ENCODE data around the gene PLEKHA7. TPM values are rescaled to one million over a fixed set of nuclear protein-coding genes. Genes with fewer than 3 reads are reported as not detected.
A peak's percentile ranks its signal among the peaks of the same experiment; 100 is the strongest.

The PLEKHA7 gene
- total RNA-seq, 1 experiment from 2014 or later: 18.4 TPM

DNA sequence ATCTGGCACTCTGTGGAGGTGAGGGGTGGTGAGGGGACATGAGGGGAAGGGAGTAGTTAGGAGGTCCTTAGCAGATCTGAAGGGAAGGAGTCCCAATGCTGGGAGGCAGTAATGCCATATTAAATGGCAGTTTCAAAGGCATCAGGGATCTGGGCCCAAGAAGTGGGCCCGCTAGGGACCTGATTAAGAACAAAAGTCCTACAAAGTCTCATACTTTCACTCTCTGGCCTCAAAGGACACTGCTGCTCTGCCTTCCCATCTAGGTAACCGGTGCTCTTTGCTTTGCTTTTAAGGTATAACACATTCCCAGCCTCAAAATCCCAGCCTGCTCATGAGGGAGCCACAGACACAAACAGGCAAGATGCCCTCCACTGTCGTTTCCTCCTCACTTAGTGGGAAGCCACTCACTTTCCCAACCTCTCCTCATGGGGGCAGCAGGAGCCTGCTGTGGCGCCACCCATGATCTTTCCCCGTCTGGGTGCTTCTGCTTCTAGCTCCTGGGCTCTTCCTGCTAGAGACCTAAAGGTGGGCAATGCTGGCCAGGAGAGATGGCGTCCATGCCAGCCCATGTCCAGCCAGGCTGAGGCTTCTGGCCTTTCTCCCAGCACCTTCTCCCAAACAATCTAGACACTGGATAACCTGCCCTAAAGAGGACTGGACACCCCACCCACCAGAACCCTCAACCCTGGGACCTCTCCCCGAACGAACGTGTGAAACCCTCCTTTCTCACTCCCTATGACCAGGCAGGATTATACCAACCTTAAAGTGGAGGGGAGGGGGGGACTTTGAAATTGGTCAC is 68.3 kb downstream of the PLEKHA7 start:
- TF ChIP-seq EZH2phosphoT487 (IDR thresholded peaks at IDR 0.05; ENCODE audit: borderline replicate concordance, low read length): no peak
- TF ChIP-seq EZH2 (IDR thresholded peaks at IDR 0.05; ENCODE audit: low read length, unreplicated experiment): no peak
- TF ChIP-seq, protein P1, sequence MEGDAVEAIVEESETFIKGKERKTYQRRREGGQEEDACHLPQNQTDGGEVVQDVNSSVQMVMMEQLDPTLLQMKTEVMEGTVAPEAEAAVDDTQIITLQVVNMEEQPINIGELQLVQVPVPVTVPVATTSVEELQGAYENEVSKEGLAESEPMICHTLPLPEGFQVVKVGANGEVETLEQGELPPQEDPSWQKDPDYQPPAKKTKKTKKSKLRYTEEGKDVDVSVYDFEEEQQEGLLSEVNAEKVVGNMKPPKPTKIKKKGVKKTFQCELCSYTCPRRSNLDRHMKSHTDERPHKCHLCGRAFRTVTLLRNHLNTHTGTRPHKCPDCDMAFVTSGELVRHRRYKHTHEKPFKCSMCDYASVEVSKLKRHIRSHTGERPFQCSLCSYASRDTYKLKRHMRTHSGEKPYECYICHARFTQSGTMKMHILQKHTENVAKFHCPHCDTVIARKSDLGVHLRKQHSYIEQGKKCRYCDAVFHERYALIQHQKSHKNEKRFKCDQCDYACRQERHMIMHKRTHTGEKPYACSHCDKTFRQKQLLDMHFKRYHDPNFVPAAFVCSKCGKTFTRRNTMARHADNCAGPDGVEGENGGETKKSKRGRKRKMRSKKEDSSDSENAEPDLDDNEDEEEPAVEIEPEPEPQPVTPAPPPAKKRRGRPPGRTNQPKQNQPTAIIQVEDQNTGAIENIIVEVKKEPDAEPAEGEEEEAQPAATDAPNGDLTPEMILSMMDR (conservative IDR thresholded peaks at IDR 0.05; ENCODE audit: low read depth, low read length): peak; percentile 88
- no peaks in the 10 kb centered on the region for H3K36me3 ChIP-seq (ENCODE audit: low read depth, low read length)
- H3K9ac ChIP-seq (ENCODE audit: low read length): no peak overlapping the region
- DNase-seq: peak; percentile 78
- POLR2A ChIA-PET (ENCODE audit: unreplicated experiment): no interaction called here
- peak; percentile 99 for ATAC-seq
- H3K27me3 ChIP-seq (ENCODE audit: low read length): no peaks in the 10 kb centered on the region
- H3K79me2 ChIP-seq (ENCODE audit: low read length): no peaks in the 10 kb centered on the region
- no peak overlapping the region for H3K4me2 ChIP-seq (ENCODE audit: low read length)
- no peaks in the 10 kb centered on the region for H3K9me2 ChIP-seq (replicated peaks; ENCODE audit: low read length)
- intact Hi-C loops (cut with micrococcal nuclease): loop anchor here (1.0 to 10.0 kb wide), 3 partner anchors 67 to 259 kb away; partner anchors contain the start of gene PIK3C2A
- BruUV-seq (replicated peaks): no TSS peak
- no peak overlapping the region for H3K4me3 ChIP-seq (ENCODE audit: low read length)
- H3K27ac ChIP-seq (ENCODE audit: low read length): no peak overlapping the region
- H3F3A ChIP-seq (ENCODE audit: low read length, unreplicated experiment): no peaks in the 10 kb centered on the region
- H4K20me1 ChIP-seq (ENCODE audit: low read length): no peaks in the 10 kb centered on the region
- CTCF ChIA-PET: interaction anchor here (0.6 to 2.1 kb wide), 4 partner anchors 115 to 257 kb away, joined by 3 to 14 read pairs (median 4); no protein-coding TSS in a partner anchor
- H3K9me3 ChIP-seq (ENCODE audit: low read length): no peaks in the 10 kb centered on the region
- no peaks in the 10 kb centered on the region for H3K4me1 ChIP-seq (ENCODE audit: insufficient read depth, low read length)
- H2AFZ ChIP-seq (ENCODE audit: low read length): no peak overlapping the region

DNA sequence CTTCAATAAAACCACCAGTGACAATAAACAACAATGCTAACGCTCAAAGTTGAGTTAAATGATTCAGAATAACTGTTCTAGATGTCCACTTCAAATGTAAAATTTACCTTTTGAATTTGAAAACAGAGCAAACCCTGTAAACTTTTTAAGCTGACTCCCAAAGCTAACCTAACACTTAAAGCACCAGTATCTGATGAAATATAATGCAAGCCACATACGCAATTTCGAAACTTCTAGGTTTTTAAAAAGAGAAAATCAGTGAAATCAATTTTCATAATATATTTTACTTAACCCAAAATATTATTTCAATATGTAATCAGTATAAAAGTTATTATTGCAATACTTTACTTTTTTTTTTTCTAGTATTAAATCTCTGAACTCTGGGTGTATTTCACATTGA is 71.3 kb downstream of the PLEKHA7 start:
- no peaks in the 10 kb centered on the region for H4K20me1 ChIP-seq (ENCODE audit: low read length)
- POLR2A ChIA-PET (ENCODE audit: unreplicated experiment): no interaction called here
- intact Hi-C loops (cut with micrococcal nuclease): loop anchor here (10.0 kb wide), 1 partner anchor 262 kb away; the partner anchor contains the start of gene PIK3C2A
- CTCF ChIA-PET: no interaction called here
- H2AFZ ChIP-seq (ENCODE audit: low read length): no peak overlapping the region
- no peak overlapping the region for H3K27ac ChIP-seq (ENCODE audit: low read length)
- no peak for DNase-seq
- no peak overlapping the region for H3K9ac ChIP-seq (ENCODE audit: low read length)
- no peak overlapping the region for H3K4me2 ChIP-seq (ENCODE audit: low read length)
- H3F3A ChIP-seq (ENCODE audit: low read length, unreplicated experiment): no peaks in the 10 kb centered on the region
- no peaks in the 10 kb centered on the region for H3K36me3 ChIP-seq (ENCODE audit: low read depth, low read length)
- no peak for ATAC-seq
- H3K4me3 ChIP-seq (ENCODE audit: low read length): no peak overlapping the region
- H3K4me1 ChIP-seq (ENCODE audit: insufficient read depth, low read length): no peaks in the 10 kb centered on the region
- TF ChIP-seq EZH2phosphoT487 (IDR thresholded peaks at IDR 0.05; ENCODE audit: borderline replicate concordance, low read length): no peak
- TF ChIP-seq, protein P1 (conservative IDR thresholded peaks at IDR 0.05; ENCODE audit: low read depth, low read length): no peak
- TF ChIP-seq EZH2 (IDR thresholded peaks at IDR 0.05; ENCODE audit: low read length, unreplicated experiment): no peak
- no TSS peak for BruUV-seq (replicated peaks)
- no peaks in the 10 kb centered on the region for H3K27me3 ChIP-seq (ENCODE audit: low read length)
- no peaks in the 10 kb centered on the region for H3K9me2 ChIP-seq (replicated peaks; ENCODE audit: low read length)
- no peaks in the 10 kb centered on the region for H3K9me3 ChIP-seq (ENCODE audit: low read length)
- no peaks in the 10 kb centered on the region for H3K79me2 ChIP-seq (ENCODE audit: low read length)

DNA sequence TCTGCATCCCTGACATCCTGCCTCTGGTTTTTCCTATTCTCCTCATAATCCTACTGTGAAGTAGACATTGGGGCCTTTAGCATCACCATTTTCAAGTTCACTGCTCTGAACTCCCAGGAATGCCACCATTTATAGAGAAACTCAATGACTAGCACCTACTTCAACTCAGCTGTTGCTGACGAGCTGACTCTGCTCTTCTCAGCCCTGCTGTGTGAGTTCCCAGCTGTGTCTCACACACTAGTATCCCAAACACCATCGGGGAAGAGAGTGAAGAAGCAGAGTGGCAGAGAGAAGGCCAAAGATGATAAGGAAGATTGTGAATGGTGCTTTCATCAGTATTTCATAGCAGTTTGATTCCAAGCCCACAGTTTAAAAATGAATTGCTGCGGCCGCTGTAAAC is 71.9 kb downstream of the PLEKHA7 start:
- Histone ChIP-seq H2AFZ (ENCODE audit: low read length) (no peak overlapping the region), H3K4me3 (ENCODE audit: low read length) (no peak overlapping the region), H3K9me3 (ENCODE audit: low read length) (no peaks in the 10 kb centered on the region), H4K20me1 (ENCODE audit: low read length) (no peaks in the 10 kb centered on the region), H3K9ac (ENCODE audit: low read length) (no peak overlapping the region), H3K9me2 (replicated peaks; ENCODE audit: low read length) (no peaks in the 10 kb centered on the region), H3K36me3 (ENCODE audit: low read depth, low read length) (no peaks in the 10 kb centered on the region), H3K27me3 (ENCODE audit: low read length) (no peaks in the 10 kb centered on the region), H3K4me2 (ENCODE audit: low read length) (no peak overlapping the region), H3K79me2 (ENCODE audit: low read length) (no peaks in the 10 kb centered on the region), H3F3A (ENCODE audit: low read length, unreplicated experiment) (no peaks in the 10 kb centered on the region), H3K27ac (ENCODE audit: low read length) (no peak overlapping the region), H3K4me1 (ENCODE audit: insufficient read depth, low read length) (no peaks in the 10 kb centered on the region)
- intact Hi-C loops (cut with micrococcal nuclease): loop anchor here (10.0 kb wide), 1 partner anchor 262 kb away; the partner anchor contains the start of gene PIK3C2A
- no peak for ATAC-seq
- ChIA-PET CTCF (interaction anchor here (1.7 kb wide), 1 partner anchor 121 kb away, joined by 4 read pairs; no protein-coding TSS in a partner anchor), POLR2A (ENCODE audit: unreplicated experiment) (no interaction called here)
- no TSS peak for BruUV-seq (replicated peaks)
- no peak for DNase-seq
- TF ChIP-seq EZH2phosphoT487 (IDR thresholded peaks at IDR 0.05; ENCODE audit: borderline replicate concordance, low read length) (no peak), EZH2 (IDR thresholded peaks at IDR 0.05; ENCODE audit: low read length, unreplicated experiment) (no peak)
- TF ChIP-seq, protein P1 (conservative IDR thresholded peaks at IDR 0.05; ENCODE audit: low read depth, low read length): no peak

Measured in PC-3 (cell line).